ENCODE measurements around the gene MIOX. TPM values are rescaled to one million over a fixed set of nuclear protein-coding genes. Genes with fewer than 3 reads are reported as not detected.

The MIOX gene
- total and polyA plus RNA-seq, 2 donors (not counting 3 experiments of a cell fraction or from before 2014, with no cell fraction given): not detected

DNA sequence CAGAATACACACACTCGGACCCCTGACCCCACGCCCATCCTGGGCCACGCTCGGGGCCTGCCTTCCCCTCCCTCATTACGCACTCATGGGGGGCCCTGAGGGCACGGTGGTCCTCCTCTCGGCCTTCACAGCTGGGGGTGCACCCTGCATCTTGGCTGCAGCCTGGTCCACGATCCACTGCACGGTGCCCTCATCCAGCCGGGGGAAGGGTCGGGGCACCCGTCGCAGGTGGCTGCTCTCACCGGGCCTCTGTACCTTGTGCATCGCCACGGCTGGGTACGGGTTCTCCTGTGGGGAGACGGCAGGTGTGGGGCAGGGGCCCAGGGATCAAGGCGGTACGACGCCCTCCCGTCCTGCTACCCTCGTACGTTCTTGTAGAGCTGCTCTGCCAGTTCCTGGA is 22.2 kb upstream of the MIOX start:
- no peaks in the 10 kb centered on the region for H3K9me1 ChIP-seq (replicated peaks; ENCODE audit: control insufficient read depth, extremely low read depth, insufficient read depth, low read length)
- no peaks in the 10 kb centered on the region for H3K4me1 ChIP-seq (ENCODE audit: control insufficient read depth, extremely low read depth, insufficient read depth, low read length)
- no peak overlapping the region for H3K4me3 ChIP-seq (replicated peaks in 1 of 3; ENCODE audit: insufficient read depth in 1 of 3, low read depth in 1 of 3, low read length in 3 of 3)
- H3K79me2 ChIP-seq (ENCODE audit: control insufficient read depth, insufficient read depth, low read length): peaks cover 17% of the 10 kb centered on the region
- no peaks in the 10 kb centered on the region for H3K27me3 ChIP-seq (ENCODE audit: control insufficient read depth in 2 of 2, insufficient read depth in 2 of 2, low read length in 2 of 2)
- TF ChIP-seq MYC (IDR thresholded peaks at IDR 0.05; ENCODE audit: low read depth, low read length) (no peak), POLR2AphosphoS5 (IDR thresholded peaks at IDR 0.05; ENCODE audit: insufficient read depth, low read depth, low read length) (no peak)
- TF ChIP-seq, protein P1, sequence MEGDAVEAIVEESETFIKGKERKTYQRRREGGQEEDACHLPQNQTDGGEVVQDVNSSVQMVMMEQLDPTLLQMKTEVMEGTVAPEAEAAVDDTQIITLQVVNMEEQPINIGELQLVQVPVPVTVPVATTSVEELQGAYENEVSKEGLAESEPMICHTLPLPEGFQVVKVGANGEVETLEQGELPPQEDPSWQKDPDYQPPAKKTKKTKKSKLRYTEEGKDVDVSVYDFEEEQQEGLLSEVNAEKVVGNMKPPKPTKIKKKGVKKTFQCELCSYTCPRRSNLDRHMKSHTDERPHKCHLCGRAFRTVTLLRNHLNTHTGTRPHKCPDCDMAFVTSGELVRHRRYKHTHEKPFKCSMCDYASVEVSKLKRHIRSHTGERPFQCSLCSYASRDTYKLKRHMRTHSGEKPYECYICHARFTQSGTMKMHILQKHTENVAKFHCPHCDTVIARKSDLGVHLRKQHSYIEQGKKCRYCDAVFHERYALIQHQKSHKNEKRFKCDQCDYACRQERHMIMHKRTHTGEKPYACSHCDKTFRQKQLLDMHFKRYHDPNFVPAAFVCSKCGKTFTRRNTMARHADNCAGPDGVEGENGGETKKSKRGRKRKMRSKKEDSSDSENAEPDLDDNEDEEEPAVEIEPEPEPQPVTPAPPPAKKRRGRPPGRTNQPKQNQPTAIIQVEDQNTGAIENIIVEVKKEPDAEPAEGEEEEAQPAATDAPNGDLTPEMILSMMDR (IDR thresholded peaks at IDR 0.05; ENCODE audit: extremely low read depth in 1 of 2, insufficient read depth in 1 of 2, low read depth in 1 of 2, low read length in 2 of 2): no peak
- H3K9me3 ChIP-seq (replicated peaks; ENCODE audit: control insufficient read depth, insufficient read depth, low read length): no peaks in the 10 kb centered on the region
- CTCF ChIA-PET: no interaction called here
- TSS peak; percentile 12 for BruUV-seq (replicated peaks)
- DNase-seq (ENCODE audit: low read depth, low spot score) (no peak), FAIRE-seq (no peak)
- dilution Hi-C loops (cut with MboI; ENCODE audit: extremely low pct_ligation_motif_present, low sequenced_read_pairs): no loop called here
- H3K4me2 ChIP-seq (ENCODE audit: insufficient read depth, low read length): no peak overlapping the region
- no peak overlapping the region for H3K27ac ChIP-seq (ENCODE audit: insufficient read depth, low read depth, low read length)
- H3K9ac ChIP-seq (replicated peaks; ENCODE audit: extremely low read depth, insufficient read depth, low read length): no peak overlapping the region
- intact Hi-C loops (cut with micrococcal nuclease): no loop called here
- POLR2A ChIA-PET: no interaction called here
- H3K36me3 ChIP-seq (ENCODE audit: control insufficient read depth in 2 of 2, extremely low read depth in 1 of 2, insufficient read depth in 2 of 2, low read length in 2 of 2): peaks cover 0 to 75% of the 10 kb centered on the region in 2 experiments
- H4K20me1 ChIP-seq (replicated peaks; ENCODE audit: control insufficient read depth, extremely low read depth, insufficient read depth, low read length): no peaks in the 10 kb centered on the region
- no peak overlapping the region for H2AFZ ChIP-seq (ENCODE audit: low read depth, low read length)

DNA sequence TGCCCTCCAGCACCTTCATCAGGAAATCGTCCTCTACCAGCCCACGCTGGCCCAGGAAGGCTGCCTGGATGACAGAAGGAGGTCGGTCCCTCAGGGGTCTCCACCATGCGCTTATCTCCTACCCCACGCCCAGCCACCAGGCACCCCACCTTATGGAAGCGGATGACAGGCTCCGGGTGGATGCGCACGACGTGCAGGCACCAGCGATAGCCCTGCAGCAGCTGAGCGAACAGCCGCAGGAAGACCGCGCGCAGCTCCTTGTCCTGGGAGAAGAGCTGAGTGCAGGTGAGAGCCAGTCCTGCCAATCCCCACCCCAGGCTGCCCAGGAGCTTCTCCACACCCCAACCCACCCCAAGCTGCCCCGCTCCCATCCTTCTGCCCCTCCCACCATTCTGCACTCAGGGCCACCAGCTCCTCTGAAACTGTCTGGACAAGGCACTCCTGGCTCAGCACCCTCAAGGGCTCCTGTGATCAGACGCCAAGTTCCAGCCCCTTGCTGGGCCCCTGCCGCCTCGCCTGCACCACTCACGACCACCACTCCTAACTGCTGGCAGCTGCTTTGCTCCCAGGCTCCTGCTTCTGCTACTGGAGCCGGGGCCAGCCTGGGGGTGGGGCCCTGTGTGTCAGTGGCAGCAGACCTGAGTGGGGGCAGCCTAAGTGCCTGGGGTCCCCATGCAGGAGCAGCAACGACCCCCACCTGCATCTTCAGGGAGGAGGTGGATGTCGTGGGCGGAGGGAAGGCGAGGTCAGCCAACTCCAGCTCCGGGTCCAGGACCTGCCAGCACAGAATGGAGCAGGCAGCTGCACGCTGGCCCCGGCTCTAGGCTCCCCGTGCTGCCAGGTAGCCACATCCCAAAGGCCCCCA is 21.4 kb upstream of the MIOX start:
- TF ChIP-seq, protein P1 (IDR thresholded peaks at IDR 0.05; ENCODE audit: extremely low read depth in 1 of 2, insufficient read depth in 1 of 2, low read depth in 1 of 2, low read length in 2 of 2): no peak
- TF ChIP-seq, protein P2, sequence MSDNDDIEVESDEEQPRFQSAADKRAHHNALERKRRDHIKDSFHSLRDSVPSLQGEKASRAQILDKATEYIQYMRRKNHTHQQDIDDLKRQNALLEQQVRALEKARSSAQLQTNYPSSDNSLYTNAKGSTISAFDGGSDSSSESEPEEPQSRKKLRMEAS (IDR thresholded peaks at IDR 0.05; ENCODE audit: insufficient read depth, insufficient read length): no peak
- TF ChIP-seq MYC (IDR thresholded peaks at IDR 0.05; ENCODE audit: low read depth, low read length) (no peak), JUN (IDR thresholded peaks at IDR 0.05; ENCODE audit: borderline replicate concordance, insufficient read depth, insufficient read length, low read depth) (no peak), POLR2A (IDR thresholded peaks at IDR 0.05; ENCODE audit: low read depth, low read length) (no peak), POLR2AphosphoS5 (IDR thresholded peaks at IDR 0.05; ENCODE audit: insufficient read depth, low read depth, low read length) (no peak), EZH2 (IDR thresholded peaks at IDR 0.05; ENCODE audit: borderline replicate concordance, low read depth, low read length, severe bottlenecking) (no peak), GATA2 (IDR thresholded peaks at IDR 0.05; ENCODE audit: insufficient read depth, insufficient read length, low read depth, low read length) (no peak), FOS (IDR thresholded peaks at IDR 0.05; ENCODE audit: borderline replicate concordance, insufficient read depth, low read length) (no peak)
- Histone ChIP-seq H3K27me3 (ENCODE audit: control insufficient read depth in 2 of 2, insufficient read depth in 2 of 2, low read length in 2 of 2) (no peaks in the 10 kb centered on the region), H3K9ac (replicated peaks; ENCODE audit: extremely low read depth, insufficient read depth, low read length) (no peak overlapping the region), H3K27ac (ENCODE audit: insufficient read depth, low read depth, low read length) (no peak overlapping the region), H2AFZ (ENCODE audit: low read depth, low read length) (no peak overlapping the region), H3K36me3 (ENCODE audit: control insufficient read depth in 2 of 2, extremely low read depth in 1 of 2, insufficient read depth in 2 of 2, low read length in 2 of 2) (peaks cover 0 to 66% of the 10 kb centered on the region in 2 experiments), H3K9me1 (replicated peaks; ENCODE audit: control insufficient read depth, extremely low read depth, insufficient read depth, low read length) (no peaks in the 10 kb centered on the region), H4K20me1 (replicated peaks; ENCODE audit: control insufficient read depth, extremely low read depth, insufficient read depth, low read length) (no peaks in the 10 kb centered on the region), H3K4me3 (replicated peaks in 1 of 3; ENCODE audit: insufficient read depth in 1 of 3, low read depth in 1 of 3, low read length in 3 of 3) (no peak overlapping the region), H3K4me2 (ENCODE audit: insufficient read depth, low read length) (no peak overlapping the region), H3K9me3 (replicated peaks; ENCODE audit: control insufficient read depth, insufficient read depth, low read length) (no peaks in the 10 kb centered on the region), H3K79me2 (ENCODE audit: control insufficient read depth, insufficient read depth, low read length) (peaks cover 25% of the 10 kb centered on the region), H3K4me1 (ENCODE audit: control insufficient read depth, extremely low read depth, insufficient read depth, low read length) (peaks cover 6% of the 10 kb centered on the region)
- POLR2A ChIA-PET: no interaction called here
- intact Hi-C loops (cut with micrococcal nuclease): no loop called here
- dilution Hi-C loops (cut with MboI; ENCODE audit: extremely low pct_ligation_motif_present, low sequenced_read_pairs): no loop called here
- DNase-seq (ENCODE audit: low read depth, low spot score) (no peak), FAIRE-seq (no peak)
- no TSS peak for BruUV-seq (replicated peaks)
- CTCF ChIA-PET: interaction anchor here (1.4 kb wide), 1 partner anchor 33 kb away, joined by 5 read pairs; no protein-coding TSS in a partner anchor
